GM12878 (cell line): ENCODE data around the gene GNAL. TPM values are rescaled to one million over a fixed set of nuclear protein-coding genes. Genes with fewer than 3 reads are reported as not detected.

ENCODE experiments used
- ATAC-seq: fragments of 200-7000 bp; cut with Tn5 transposase; 3 replicates; pipeline ENCODE4 v1.9.1; 2020; ENCODE audit warnings: mild to moderate bottlenecking, moderate library complexity
- BruUV-seq: library from RNA; stranded (reverse); fragments of 400-500 nt; replicated peaks from 2 replicates; lab custom pipeline; 2021; lab: Mats Ljungman, UMichigan
- CTCF ChIA-PET: fragments of 300-600 bp; sonication (Branson Sonifier 250); formaldehyde crosslinking; extraction: SDS; loops from one replicate; lab custom pipeline; 2021; ENCODE audit warnings: inconsistent platforms; lab: Yijun Ruan, JAX
- POLR2A ChIA-PET: fragments of 350-600 bp; formaldehyde crosslinking; extraction: SDS; loops from one replicate; lab custom pipeline; 2021; ENCODE audit warnings: inconsistent platforms; lab: Charles Lee
- RAD21 ChIA-PET: fragments of 300-600 bp; sonication (Branson Sonifier 250); formaldehyde crosslinking; loops from one replicate; lab custom pipeline; 2023; ENCODE audit warnings: antibody characterized with exemption; ENCODE audit not compliant: unreplicated experiment; lab: Charles Lee
- SMC1A ChIA-PET: fragments of 300-600 bp; sonication (Branson Sonifier 250); formaldehyde crosslinking; loops from one replicate; lab custom pipeline; 2023; ENCODE audit not compliant: unreplicated experiment, uncharacterized antibody; lab: Charles Lee
- DNase-seq: peaks from one replicate; pipeline ENCODE4 v3.0.0-alpha.2; 2011; ENCODE audit warnings: low read depth, low spot score
- FAIRE-seq: peaks from 3 replicates; lab custom pipeline; 2011; peaks lifted over from hg19 to GRCh38; lab: Jason Lieb, UNC
- H2AFZ ChIP-seq: 2 replicates; pipeline ENCODE4 v1.6.0; 2011; ENCODE audit warnings: low read depth, low read length, control low read depth; ENCODE audit not compliant: control insufficient read depth
- H3K27ac ChIP-seq: 2 replicates; pipeline ENCODE4 v1.5.1; 2011; ENCODE audit warnings: control low read depth; ENCODE audit not compliant: control insufficient read depth, insufficient read depth
- H3K27me3 ChIP-seq, 2 experiments: replicated peaks in 1 of 2; 2 replicates each; pipeline versions ENCODE4 v1.6.0 to v1.6.1; 2011; ENCODE audit warnings: low read length in 1 of 2; ENCODE audit not compliant: control insufficient read depth in 2 of 2, insufficient read depth in 2 of 2
- H3K36me3 ChIP-seq, 2 experiments: 2 replicates each; pipeline ENCODE4 v1.5.1; 2011; ENCODE audit warnings: low read length in 1 of 2; ENCODE audit not compliant: control insufficient read depth in 2 of 2, insufficient read depth in 2 of 2
- H3K4me1 ChIP-seq: 2 replicates; pipeline ENCODE4 v1.6.1; 2011; ENCODE audit warnings: mild to moderate bottlenecking, low read length, moderate library complexity, mixed read lengths; ENCODE audit not compliant: control insufficient read depth, insufficient read depth
- H3K4me2 ChIP-seq: 2 replicates; pipeline ENCODE4 v1.6.0; 2011; ENCODE audit warnings: control low read depth; ENCODE audit not compliant: control insufficient read depth, insufficient read depth
- H3K4me3 ChIP-seq: fragments of 200-600 bp; sonication (generic); 2 replicates; pipeline ENCODE4 v1.5.1; 2016
- H3K79me2 ChIP-seq: 2 replicates; pipeline ENCODE4 v1.6.0; 2011; ENCODE audit warnings: low read length; ENCODE audit not compliant: control insufficient read depth, insufficient read depth
- H3K9ac ChIP-seq: 2 replicates; pipeline ENCODE4 v1.8.0; 2011; ENCODE audit warnings: low read length, control low read depth, mixed read lengths; ENCODE audit not compliant: control insufficient read depth, insufficient read depth
- H3K9me3 ChIP-seq: replicated peaks from 3 replicates; pipeline ENCODE4 v1.5.1; 2011; ENCODE audit warnings: mild to moderate bottlenecking, low read length; ENCODE audit not compliant: control insufficient read depth, insufficient read depth
- H4K20me1 ChIP-seq: 2 replicates; pipeline ENCODE4 v1.6.0; 2011; ENCODE audit not compliant: control insufficient read depth, insufficient read depth
- BCL3 ChIP-seq: IDR thresholded peaks from 2 replicates; pipeline ENCODE4 v1.6.1; 2011; ENCODE audit warnings: borderline replicate concordance, low read depth, mild to moderate bottlenecking, moderate library complexity, low read length; ENCODE audit not compliant: insufficient read depth, poor library complexity, severe bottlenecking
- CREM ChIP-seq: IDR thresholded peaks from 2 replicates; pipeline ENCODE4 v1.6.1; 2014; ENCODE audit warnings: antibody characterized with exemption, low read depth
- EP300 ChIP-seq, 2 experiments: fragments of 150-350 bp in 1 of 2; IDR thresholded peaks; 2 replicates each; pipeline ENCODE4 v1.6.1; 2011 to 2012; ENCODE audit warnings: low read depth in 2 of 2, low read length in 2 of 2, borderline replicate concordance in 1 of 2, improper control_type of control experiment in 1 of 2, inconsistent platforms in 1 of 2; ENCODE audit not compliant: control insufficient read depth in 1 of 2
- ETV6 ChIP-seq, 2 experiments: fragments of 450-650 bp in 1 of 2; IDR thresholded peaks in 1 of 2; conservative IDR thresholded peaks in 1 of 2; 2 replicates each; pipeline ENCODE4 v1.6.1; 2014; ENCODE audit warnings: antibody characterized with exemption in 1 of 2, borderline replicate concordance in 1 of 2, low read depth in 1 of 2, mild to moderate bottlenecking in 1 of 2, moderate library complexity in 1 of 2
- IRF3 ChIP-seq: fragments of 450-650 bp; IDR thresholded peaks from 2 replicates; pipeline ENCODE4 v1.6.1; 2014; ENCODE audit warnings: mild to moderate bottlenecking
- IRF4 ChIP-seq: IDR thresholded peaks from 2 replicates; pipeline ENCODE4 v1.6.1; 2011; ENCODE audit warnings: low read depth, low read length
- MAX ChIP-seq: IDR thresholded peaks from 2 replicates; pipeline ENCODE4 v1.6.1; 2012; ENCODE audit warnings: low read depth, low read length, improper control_type of control experiment
- PAX8 ChIP-seq: fragments of 450-650 bp; IDR thresholded peaks from 2 replicates; pipeline ENCODE4 v1.6.1; 2017; ENCODE audit warnings: mild to moderate bottlenecking, moderate library complexity
- RCOR1 ChIP-seq: conservative IDR thresholded peaks from 2 replicates; pipeline ENCODE4 v1.6.1; 2012; ENCODE audit warnings: low read depth, low read length, improper control_type of control experiment
- TARDBP ChIP-seq: IDR thresholded peaks from 2 replicates; pipeline ENCODE4 v1.6.1; 2016; ENCODE audit warnings: borderline replicate concordance
- WGBS: methylation state at CpG from one replicate; pipeline ENCODE4 v1.1.6; 2016; ENCODE audit warnings: low lambda C conversion rate; ENCODE audit not compliant: insufficient replicate concordance, insufficient coverage; ENCODE audit errors: missing lambda C conversion rate; 5-methylcytosine and 5-hydroxymethylcytosine counted together
- in situ Hi-C: fragments of 300-500 bp; cut with MboI; formaldehyde crosslinking; loops from 9 replicates; pipeline ENCODE4 v1.14.3; 2018; ENCODE audit warnings: mixed read lengths
- intact Hi-C: fragments of 100-400 bp; cut with micrococcal nuclease; formaldehyde crosslinking; loops from one replicate; pipeline ENCODE4 v1.14.2; 2022; ENCODE audit not compliant: unreplicated experiment
- polyA plus RNA-seq, 11 experiments: library from polyadenylated mRNA; depleted of rRNA in 4 of 11; unstranded in 6 of 11; stranded (reverse) in 5 of 11; fragments of >200 nt; fragmentation: Nextera tagmentation in 4 of 11; fragmentation: Illumina TruSeq in 1 of 11; extraction: Ambion mirVana in 4 of 11; extraction: Trizol in 1 of 11; gene quantifications; 1 replicate in 1 of 11; 2 replicates in 10 of 11; pipeline versions ENCODE4 v1.2.1 to v1.2.3, GENCODE V29; 2011 to 2016; ENCODE audit warnings: inconsistent platforms in 2 of 11, missing spikeins in 2 of 11, low read depth in 1 of 11
- total RNA-seq, 4 experiments: library from RNA; depleted of rRNA in 3 of 4; stranded (reverse); fragments of >200 nt in 3 of 4; fragmentation: Illumina TruSeq in 1 of 4; extraction: Trizol in 1 of 4; gene quantifications; 2 replicates each; pipeline versions ENCODE4 v1.2.1 to v1.2.3, GENCODE V29; 2013 to 2021

GNAL gene
- total and polyA plus RNA-seq, 10 of the 15 experiments (the other 5 are each of a cell fraction or from before 2014, with no cell fraction given): 0.02 to 0.39 (median 0.05) TPM; not detected in 5

GRCh38 chr18:11861583-11862288, 172.7 kb downstream of the GNAL start (continued):
- peak; percentile 99 for TF ChIP-seq BCL3

- Histone ChIP-seq H3K4me1 (no peaks in the 10 kb centered on the region), H3K79me2 (no peaks in the 10 kb centered on the region), H3K36me3 (no peaks in the 10 kb centered on the region), H3K27ac (no peak overlapping the region), H3K4me2 (no peak overlapping the region), H4K20me1 (no peaks in the 10 kb centered on the region), H3K9ac (no peak overlapping the region), H3K9me3 (no peaks in the 10 kb centered on the region), H3K27me3 (no peaks in the 10 kb centered on the region; a peak in 2 of 4 replicates), H2AFZ (no peak overlapping the region), H3K4me3 (no peak overlapping the region)
- in situ Hi-C loops (no loop called here), intact Hi-C loops (no loop called here)
- TF ChIP-seq TARDBP (no peak), MAX (no peak), BCL3 (no peak), CREM (no peak), IRF4 (no peak), EP300 (IDR thresholded peaks at IDR 0.05; ENCODE audit: borderline replicate concordance in 1 of 2, control insufficient read depth in 1 of 2, low read depth in 2 of 2, low read length in 2 of 2) (no peak), IRF3 (no peak), RCOR1 (no peak), PAX8 (no peak), ETV6 (conservative IDR thresholded peaks at IDR 0.05 in 1 of 2, IDR thresholded peaks at IDR 0.05 in 1 of 2; ENCODE audit: borderline replicate concordance in 1 of 2, low read depth in 1 of 2) (no peak)
- ChIA-PET POLR2A (no interaction called here), SMC1A (no interaction called here), CTCF (no interaction called here), RAD21 (no interaction called here)
- FAIRE-seq: no peak
- no peak for ATAC-seq
- no TSS peak for BruUV-seq
- WGBS: 47% methylated on average over 6 of the region's 6 CpGs
- no peak for DNase-seq
These were observed 173.5 kb downstream of the GNAL start for GRCh38 chr18:11862468-11863137.
